ENCODE results near the gene DDX31.

DDX31 gene

GRCh38 chr9:132663117-132663516 lies 6.7 kb downstream of the DDX31 start:
- no peak for DNase-seq (ENCODE audit: low read depth)
- no peak overlapping the region for H3K4me3 ChIP-seq (ENCODE audit: low read depth, low read length)
- TF ChIP-seq, protein P1, sequence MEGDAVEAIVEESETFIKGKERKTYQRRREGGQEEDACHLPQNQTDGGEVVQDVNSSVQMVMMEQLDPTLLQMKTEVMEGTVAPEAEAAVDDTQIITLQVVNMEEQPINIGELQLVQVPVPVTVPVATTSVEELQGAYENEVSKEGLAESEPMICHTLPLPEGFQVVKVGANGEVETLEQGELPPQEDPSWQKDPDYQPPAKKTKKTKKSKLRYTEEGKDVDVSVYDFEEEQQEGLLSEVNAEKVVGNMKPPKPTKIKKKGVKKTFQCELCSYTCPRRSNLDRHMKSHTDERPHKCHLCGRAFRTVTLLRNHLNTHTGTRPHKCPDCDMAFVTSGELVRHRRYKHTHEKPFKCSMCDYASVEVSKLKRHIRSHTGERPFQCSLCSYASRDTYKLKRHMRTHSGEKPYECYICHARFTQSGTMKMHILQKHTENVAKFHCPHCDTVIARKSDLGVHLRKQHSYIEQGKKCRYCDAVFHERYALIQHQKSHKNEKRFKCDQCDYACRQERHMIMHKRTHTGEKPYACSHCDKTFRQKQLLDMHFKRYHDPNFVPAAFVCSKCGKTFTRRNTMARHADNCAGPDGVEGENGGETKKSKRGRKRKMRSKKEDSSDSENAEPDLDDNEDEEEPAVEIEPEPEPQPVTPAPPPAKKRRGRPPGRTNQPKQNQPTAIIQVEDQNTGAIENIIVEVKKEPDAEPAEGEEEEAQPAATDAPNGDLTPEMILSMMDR (IDR thresholded peaks at IDR 0.05; ENCODE audit: control insufficient read depth, extremely low read depth, insufficient read depth): no peak

DNA sequence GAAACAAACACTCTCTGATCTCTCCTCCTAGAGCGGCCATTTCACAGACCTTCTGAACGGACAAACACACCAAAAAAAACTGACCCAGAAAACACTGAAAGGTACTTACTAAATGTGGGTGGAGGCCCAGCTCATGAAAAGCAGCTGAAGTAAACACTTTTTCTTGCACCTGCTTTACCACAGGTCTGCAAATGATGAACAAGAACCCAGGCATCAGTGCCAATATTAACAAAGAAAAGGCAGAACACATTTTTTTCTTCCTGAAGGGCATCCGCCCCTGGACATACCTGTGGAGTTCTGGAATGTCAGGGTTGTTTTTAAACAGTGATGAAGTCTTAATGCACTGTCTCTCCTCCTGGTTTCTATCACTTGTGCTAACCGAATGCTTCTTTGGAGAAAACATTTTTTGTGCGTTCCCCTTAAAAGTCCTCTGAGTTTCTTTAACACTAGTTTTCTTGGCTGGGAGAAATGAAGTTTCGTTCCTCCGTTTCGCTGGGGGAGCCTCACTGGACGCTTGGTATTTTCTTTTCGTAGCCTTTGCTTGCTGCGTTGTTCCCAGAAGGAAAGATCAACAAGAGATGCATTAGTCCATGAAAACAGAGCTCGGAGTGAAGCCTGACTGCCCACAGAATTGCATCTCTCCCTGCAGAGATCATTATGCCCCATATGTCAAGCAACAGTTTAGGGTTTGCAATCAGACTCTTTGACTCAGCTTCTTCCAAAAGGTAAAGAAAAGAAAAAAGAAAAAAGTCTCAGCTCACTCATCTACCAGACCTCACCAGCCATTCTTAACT lies 7.4 kb downstream of the DDX31 start:
- TF ChIP-seq, protein P1 (IDR thresholded peaks at IDR 0.05; ENCODE audit: control insufficient read depth, extremely low read depth, insufficient read depth): no peak
- no peak overlapping the region for H3K4me3 ChIP-seq (ENCODE audit: low read depth, low read length)
- no peak for DNase-seq (ENCODE audit: low read depth)

DNA sequence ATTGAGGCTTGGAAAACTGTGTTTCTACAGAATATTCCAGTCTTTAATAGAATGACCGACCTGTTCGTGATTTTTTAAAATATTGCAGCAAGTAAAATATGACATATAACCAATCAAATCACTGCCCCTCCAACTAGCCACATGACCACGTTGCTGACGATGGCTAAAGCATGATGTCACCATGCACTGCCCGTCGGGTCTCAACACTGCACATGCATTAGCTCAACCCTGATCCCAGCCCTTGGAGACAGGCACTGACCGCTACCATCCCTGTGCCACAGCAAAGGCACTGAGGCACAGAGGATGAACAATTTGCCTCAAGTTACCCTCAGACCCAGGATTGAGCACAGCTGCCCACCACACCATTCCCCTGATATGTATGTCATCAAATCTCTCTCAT lies 13.5 kb downstream of the DDX31 start:
- no peak for DNase-seq (ENCODE audit: low read depth)
- no peak overlapping the region for H3K4me3 ChIP-seq (ENCODE audit: low read depth, low read length)
- TF ChIP-seq, protein P1 (IDR thresholded peaks at IDR 0.05; ENCODE audit: control insufficient read depth, extremely low read depth, insufficient read depth): no peak

GRCh38 chr9:132651259-132651658 lies 18.5 kb downstream of the DDX31 start:
- DNase-seq (ENCODE audit: low read depth): peak; percentile 58
- TF ChIP-seq, protein P1 (IDR thresholded peaks at IDR 0.05; ENCODE audit: control insufficient read depth, extremely low read depth, insufficient read depth): peak; percentile 80
- no peak overlapping the region for H3K4me3 ChIP-seq (ENCODE audit: low read depth, low read length)

GRCh38 chr9:132648685-132649084 lies 21.1 kb downstream of the DDX31 start:
- DNase-seq (ENCODE audit: low read depth): peak; percentile 66
- TF ChIP-seq, protein P1 (IDR thresholded peaks at IDR 0.05; ENCODE audit: control insufficient read depth, extremely low read depth, insufficient read depth): no peak
- no peak overlapping the region for H3K4me3 ChIP-seq (ENCODE audit: low read depth, low read length)

GRCh38 chr9:132648283-132648682 lies 21.5 kb downstream of the DDX31 start:
- DNase-seq (ENCODE audit: low read depth): no peak
- no peak overlapping the region for H3K4me3 ChIP-seq (ENCODE audit: low read depth, low read length)
- TF ChIP-seq, protein P1 (IDR thresholded peaks at IDR 0.05; ENCODE audit: control insufficient read depth, extremely low read depth, insufficient read depth): no peak

DNA sequence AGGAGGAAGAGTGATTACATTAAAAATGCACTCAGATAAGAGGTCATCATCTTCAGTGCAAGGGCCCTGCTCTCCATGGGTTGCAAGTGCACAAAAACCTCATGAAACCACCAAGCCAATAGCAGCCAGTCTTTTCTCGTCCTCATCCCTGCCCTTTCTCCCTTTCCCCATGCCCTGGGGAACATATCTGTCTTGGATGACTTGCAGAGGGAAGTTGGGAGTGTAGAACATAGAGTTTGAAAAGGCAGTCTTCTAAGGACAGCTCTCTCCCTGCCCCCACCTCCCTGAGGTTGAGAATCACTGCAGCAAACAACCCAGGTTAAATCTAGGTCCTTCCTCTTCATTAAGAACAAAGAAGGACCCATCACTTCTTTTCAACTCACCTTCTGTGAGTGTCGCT lies 22.0 kb downstream of the DDX31 start:
- TF ChIP-seq, protein P1 (IDR thresholded peaks at IDR 0.05; ENCODE audit: control insufficient read depth, extremely low read depth, insufficient read depth): no peak
- no peak for DNase-seq (ENCODE audit: low read depth)
- no peak overlapping the region for H3K4me3 ChIP-seq (ENCODE audit: low read depth, low read length)

All from LNCaP clone FGC (cell line).